Upper lobe of right lung (tissue), 1 donor: ENCODE data around the gene RAI14. TPM values are rescaled to one million over a fixed set of nuclear protein-coding genes. Genes with fewer than 3 reads are reported as not detected.

Source experiments
- ATAC-seq: fragments of 200-7000 bp; cut with Tn5 transposase; one replicate; pipeline ENCODE4 v1.9.1; 2020; ENCODE audit warnings: mild to moderate bottlenecking, moderate library complexity
- DNase-seq: peaks from one replicate; pipeline ENCODE4 v3.0.0-alpha.2; 2020
- H3K27ac ChIP-seq: fragments of 200-600 bp; one replicate; pipeline ENCODE4 v1.8.0; 2022
- H3K27me3 ChIP-seq: fragments of 200-600 bp; one replicate; pipeline ENCODE4 v1.8.0; 2022; ENCODE audit warnings: mild to moderate bottlenecking
- H3K36me3 ChIP-seq: fragments of 200-600 bp; one replicate; pipeline ENCODE4 v1.8.0; 2022
- H3K4me1 ChIP-seq: fragments of 200-600 bp; one replicate; pipeline ENCODE4 v1.8.0; 2022
- H3K4me3 ChIP-seq: fragments of 200-600 bp; one replicate; pipeline ENCODE4 v1.8.0; 2022; ENCODE audit warnings: mild to moderate bottlenecking
- H3K9me3 ChIP-seq: fragments of 200-600 bp; one replicate; pipeline ENCODE4 v1.8.0; 2022
- intact Hi-C: fragments of 100-400 bp; cut with DNase I; formaldehyde crosslinking; loops from one replicate; pipeline ENCODE4 v1.11.0; 2022
- total RNA-seq: library from RNA; stranded (reverse); fragmentation: NEBNext Ultra II Directional; extraction: Animal tissue kit (Norgen Biotek cat#: 25700); gene quantifications from one replicate; pipeline ENCODE4 v1.2.1, GENCODE V29; 2021
- TF ChIP-seq, protein P1 (sequence below): fragments of 200-600 bp; IDR thresholded peaks from one replicate; pipeline ENCODE4 v1.8.0; 2022; ENCODE audit warnings: antibody characterized with exemption
- donor health status: DM: no; HTN: yes; CAD: no; lungs with severe emphysema.

RAI14 gene
- total RNA-seq, 1 donor from 2014 or later: 79.6 TPM

DNA sequence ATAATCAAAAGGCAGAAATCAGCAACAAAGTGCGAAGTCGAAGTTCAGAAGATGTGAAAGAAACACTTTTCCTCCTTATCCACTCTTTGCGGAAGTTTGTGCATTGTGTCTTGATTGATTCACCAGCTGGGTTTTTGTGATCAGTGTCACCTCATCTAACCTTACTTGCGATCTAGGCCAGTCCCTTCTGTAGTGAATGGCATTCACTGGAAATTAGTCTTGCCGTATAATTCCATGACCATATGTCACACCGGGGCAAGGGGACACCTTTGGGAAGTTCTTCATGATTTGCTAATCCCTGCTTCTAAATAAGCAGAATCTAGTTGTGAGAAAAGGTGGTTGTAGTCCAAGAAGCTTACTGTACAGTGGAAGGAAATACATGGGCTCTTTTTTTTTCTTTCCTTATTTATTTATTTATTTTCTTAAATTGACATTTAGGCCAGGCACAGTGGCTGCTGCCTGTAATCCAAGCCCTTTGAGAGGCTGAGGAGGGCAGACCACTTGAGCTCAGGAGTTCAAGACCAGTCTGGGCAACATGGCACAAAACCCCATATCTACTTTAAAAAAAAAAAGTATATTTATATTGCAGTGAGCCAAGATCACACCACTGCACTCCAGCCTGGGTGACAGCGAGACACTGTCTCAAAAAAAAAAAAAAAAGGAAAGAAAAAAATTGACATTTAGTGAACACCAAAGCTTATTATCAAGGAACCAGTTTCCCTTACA lies 7.8 kb downstream of the RAI14 start:
- no peaks in the 10 kb centered on the region for H3K9me3 ChIP-seq
- ATAC-seq: no peak
- intact Hi-C loops: no loop called here
- H3K36me3 ChIP-seq: no peaks in the 10 kb centered on the region
- H3K27ac ChIP-seq: no peak overlapping the region
- H3K27me3 ChIP-seq: no peaks in the 10 kb centered on the region
- no peaks in the 10 kb centered on the region for H3K4me1 ChIP-seq
- H3K4me3 ChIP-seq: no peak overlapping the region
- TF ChIP-seq, protein P1, sequence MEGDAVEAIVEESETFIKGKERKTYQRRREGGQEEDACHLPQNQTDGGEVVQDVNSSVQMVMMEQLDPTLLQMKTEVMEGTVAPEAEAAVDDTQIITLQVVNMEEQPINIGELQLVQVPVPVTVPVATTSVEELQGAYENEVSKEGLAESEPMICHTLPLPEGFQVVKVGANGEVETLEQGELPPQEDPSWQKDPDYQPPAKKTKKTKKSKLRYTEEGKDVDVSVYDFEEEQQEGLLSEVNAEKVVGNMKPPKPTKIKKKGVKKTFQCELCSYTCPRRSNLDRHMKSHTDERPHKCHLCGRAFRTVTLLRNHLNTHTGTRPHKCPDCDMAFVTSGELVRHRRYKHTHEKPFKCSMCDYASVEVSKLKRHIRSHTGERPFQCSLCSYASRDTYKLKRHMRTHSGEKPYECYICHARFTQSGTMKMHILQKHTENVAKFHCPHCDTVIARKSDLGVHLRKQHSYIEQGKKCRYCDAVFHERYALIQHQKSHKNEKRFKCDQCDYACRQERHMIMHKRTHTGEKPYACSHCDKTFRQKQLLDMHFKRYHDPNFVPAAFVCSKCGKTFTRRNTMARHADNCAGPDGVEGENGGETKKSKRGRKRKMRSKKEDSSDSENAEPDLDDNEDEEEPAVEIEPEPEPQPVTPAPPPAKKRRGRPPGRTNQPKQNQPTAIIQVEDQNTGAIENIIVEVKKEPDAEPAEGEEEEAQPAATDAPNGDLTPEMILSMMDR: no peak
- DNase-seq: no peak

DNA sequence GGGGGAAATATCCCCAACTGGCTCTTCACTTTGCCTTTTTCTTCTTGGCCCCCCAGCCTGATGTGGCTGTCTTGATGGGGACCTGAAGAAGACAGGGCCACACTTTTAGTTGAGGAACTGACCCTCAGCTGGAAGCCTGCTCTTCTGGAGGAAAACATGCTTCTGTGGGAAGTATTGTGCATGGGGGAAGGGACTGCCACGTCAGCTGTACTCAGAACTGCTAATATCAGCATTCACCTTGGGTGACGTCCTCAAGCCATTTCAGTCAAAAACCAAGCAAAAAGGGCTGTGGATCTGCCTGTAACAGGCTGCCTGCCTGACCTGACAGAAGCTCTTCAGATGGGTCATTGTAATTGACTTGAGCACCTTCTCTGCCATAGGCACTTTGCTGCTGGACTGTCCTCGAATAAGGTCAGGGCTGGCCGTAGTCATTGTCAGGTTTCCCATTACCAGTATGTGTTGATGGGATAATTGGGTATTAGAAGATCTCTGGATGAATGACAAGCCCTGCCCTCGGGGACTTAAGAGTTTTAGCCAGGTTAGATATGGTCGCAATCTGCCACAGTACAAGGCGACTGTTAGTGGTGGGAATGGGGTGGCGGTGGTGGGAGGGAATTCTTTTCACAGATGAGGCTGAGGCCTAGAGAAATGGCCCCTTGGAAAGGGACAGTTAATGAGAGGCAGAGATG lies 10.4 kb downstream of the RAI14 start:
- ATAC-seq: no peak
- no peaks in the 10 kb centered on the region for H3K9me3 ChIP-seq
- intact Hi-C loops: no loop called here

DNA sequence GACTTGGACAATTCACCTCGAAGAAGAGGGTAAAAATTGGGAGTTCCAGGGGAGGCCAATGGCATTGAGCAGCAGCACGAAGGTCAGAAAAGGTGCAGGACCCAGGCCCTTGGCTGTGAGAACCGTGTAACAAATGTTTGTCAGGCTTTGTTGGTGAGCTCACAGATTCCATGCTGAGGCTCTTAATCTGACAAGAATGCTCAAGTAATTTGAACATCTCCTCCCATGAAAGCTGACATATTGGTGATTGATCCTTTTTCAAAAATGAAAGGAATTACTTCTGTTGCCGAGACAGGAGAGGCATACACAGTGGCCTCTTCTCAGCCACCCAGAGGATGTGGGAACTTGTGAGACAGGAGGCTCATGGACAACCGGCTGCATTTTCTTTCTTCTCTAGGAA lies 11.6 kb downstream of the RAI14 start:
- TF ChIP-seq, protein P1: no peak
- Histone ChIP-seq H3K4me1 (peaks cover 19% of the 10 kb centered on the region), H3K27me3 (no peaks in the 10 kb centered on the region), H3K4me3 (no peak overlapping the region), H3K36me3 (no peaks in the 10 kb centered on the region), H3K9me3 (no peaks in the 10 kb centered on the region), H3K27ac (no peak overlapping the region)
- DNase-seq: no peak
- no peak for ATAC-seq
- intact Hi-C loops: no loop called here

More for the DNA sequence above, 10.4 kb downstream of the RAI14 start:
- no peaks in the 10 kb centered on the region for H3K27me3 ChIP-seq
- DNase-seq: no peak
- H3K27ac ChIP-seq: no peak overlapping the region
- H3K36me3 ChIP-seq: no peaks in the 10 kb centered on the region
- TF ChIP-seq, protein P1: no peak
- H3K4me3 ChIP-seq: no peak overlapping the region
- H3K4me1 ChIP-seq: peaks cover 15% of the 10 kb centered on the region

DNA sequence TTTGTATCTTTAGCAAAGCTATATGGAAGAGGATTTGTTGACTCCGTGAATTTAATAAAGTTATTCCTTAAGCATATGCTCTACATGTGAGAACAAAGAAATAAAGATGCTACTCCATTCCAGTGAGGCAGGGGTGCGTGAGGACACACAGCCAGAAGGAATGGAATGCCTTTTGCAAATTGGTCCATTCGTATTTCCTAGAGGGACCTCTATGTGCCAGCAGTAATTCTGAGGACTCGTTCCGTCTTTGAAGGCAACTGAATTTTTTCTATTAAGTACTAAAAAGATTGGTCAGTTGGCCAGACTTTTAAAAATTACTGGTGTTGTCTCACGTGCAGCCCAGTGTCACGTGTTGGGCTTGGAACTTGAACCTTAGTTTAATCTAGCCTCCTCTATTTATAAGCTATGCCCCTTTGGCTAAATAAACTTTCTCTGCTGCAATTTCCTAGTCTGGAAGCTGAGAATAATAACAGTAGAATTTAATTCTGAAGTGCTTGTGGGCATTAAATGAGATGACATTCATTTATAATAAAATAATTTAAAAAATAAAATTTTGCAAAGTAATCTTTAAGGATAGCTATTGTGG lies 13.9 kb downstream of the RAI14 start:
- DNase-seq (no peak), ATAC-seq (no peak)
- H3K9me3 ChIP-seq: no peaks in the 10 kb centered on the region
- H3K4me1 ChIP-seq: peaks cover 28% of the 10 kb centered on the region
- no peak overlapping the region for H3K4me3 ChIP-seq
- H3K27ac ChIP-seq: no peak overlapping the region
- TF ChIP-seq, protein P1: no peak
- intact Hi-C loops: no loop called here
- no peaks in the 10 kb centered on the region for H3K36me3 ChIP-seq
- no peaks in the 10 kb centered on the region for H3K27me3 ChIP-seq

DNA sequence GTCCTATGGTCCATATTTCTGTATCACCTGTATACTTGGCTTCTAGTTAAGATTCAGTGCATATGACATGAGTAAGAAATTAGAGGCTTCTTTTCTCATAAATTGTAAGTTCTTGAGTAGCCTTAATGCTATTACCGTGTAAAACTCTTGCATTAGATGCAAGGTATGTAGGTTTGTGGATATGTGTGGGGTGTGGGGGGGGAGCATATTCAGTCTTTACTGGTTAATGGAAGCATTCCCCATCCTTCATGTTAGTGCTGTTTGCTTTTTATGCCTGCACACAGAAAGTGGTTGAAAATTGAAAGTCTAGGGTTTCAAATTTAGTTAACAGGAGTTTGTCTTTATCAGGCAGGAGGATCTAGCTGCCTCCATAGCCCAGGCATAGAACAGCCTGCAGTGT lies 16.1 kb downstream of the RAI14 start:
- intact Hi-C loops: no loop called here
- Histone ChIP-seq H3K27me3 (no peaks in the 10 kb centered on the region), H3K4me3 (no peak overlapping the region), H3K4me1 (peaks cover 28% of the 10 kb centered on the region), H3K27ac (no peak overlapping the region), H3K36me3 (no peaks in the 10 kb centered on the region), H3K9me3 (no peaks in the 10 kb centered on the region)
- TF ChIP-seq, protein P1: no peak
- DNase-seq (no peak), ATAC-seq (no peak)
